Nasal cavity respiratory epithelium epithelial cell of viscerocranial mucosa (primary cell): ENCODE measurements around the gene PLA2G7. TPM values are rescaled to one million over a fixed set of nuclear protein-coding genes. Genes with fewer than 3 reads are reported as not detected.

Experiments used
- total RNA-seq: library from RNA; depleted of rRNA; stranded (reverse); fragments of >200 nt; gene quantifications from 2 replicates; pipeline ENCODE4 v1.2.3, GENCODE V29; 2014

PLA2G7 gene
- total RNA-seq, result under 0.01 and 0.28 TPM in 2 replicates

GRCh38 chr6:46734867-46735719 is at the start of gene PLA2G7:
TSS of gene PLA2G7 (minus strand) at chr6:46735375. CDS start at chr6:46722891, 12,484 bp downstream.

DNA sequence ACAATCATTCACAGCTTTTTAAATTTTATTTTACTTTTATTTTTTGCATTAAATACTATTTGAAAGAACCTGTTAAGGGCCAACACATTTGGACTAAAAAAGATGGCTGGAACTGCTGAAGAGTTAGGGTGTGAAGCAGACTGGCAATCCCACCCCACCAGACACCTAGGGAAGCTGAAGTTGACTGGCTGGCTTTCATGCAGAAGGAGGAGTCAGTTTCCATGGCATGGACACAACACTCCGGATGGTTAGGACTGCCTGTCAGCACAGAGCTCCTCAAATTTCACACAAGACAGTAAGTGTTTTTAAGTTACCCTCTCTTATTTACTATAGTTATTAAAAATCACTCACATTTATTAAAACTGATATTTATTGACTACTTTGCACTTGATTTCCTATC is 11.5 kb upstream of the PLA2G7 start, which contains the start of gene ANKRD66:
TSS of gene ANKRD66 (plus strand) at position 238 of the 400 bp plus-strand sequence. CDS start 5,016 bp downstream, outside the sequence.

DNA sequence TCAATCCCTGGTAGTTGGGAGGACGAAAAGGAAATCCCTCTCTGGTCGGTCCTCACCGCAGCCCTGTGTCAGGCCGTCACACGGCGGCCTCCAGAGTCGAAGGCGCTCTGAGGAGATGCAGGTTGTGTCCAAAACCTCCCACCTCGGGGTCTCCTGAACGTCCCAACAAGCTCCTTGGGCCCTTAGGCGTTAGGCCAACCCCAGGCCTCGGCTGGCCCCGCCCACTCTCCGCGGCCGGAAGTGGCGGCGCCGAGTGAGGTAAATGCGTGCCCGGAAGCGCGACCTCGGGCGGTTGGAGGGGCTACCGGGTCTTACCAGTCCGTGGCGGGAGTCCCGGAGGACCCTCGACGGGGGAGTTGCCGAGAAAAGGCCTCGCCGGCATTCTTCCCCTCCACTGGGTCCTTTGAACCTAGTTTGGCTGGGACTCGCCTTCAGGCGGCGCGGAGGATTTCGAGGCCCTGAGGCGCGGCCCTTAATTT is 47.5 kb downstream of the PLA2G7 start, which contains the start of gene TDRD6:
TSS of gene TDRD6 (plus strand) at position 267 of the 479 bp plus-strand sequence. CDS start 244 bp downstream, outside the sequence.

Other genes starting within 250 kb of the PLA2G7 start
- under 0.01 TPM in 1 of 2 replicates, not detected in the other for gene RCAN2, start 243.9 kb downstream of the PLA2G7 start, total RNA-seq
- 6.5 and 8.2 TPM in 2 replicates for gene CYP39A1, start 82.6 kb downstream of the PLA2G7 start, total RNA-seq
- 5.1 and 11.7 TPM in 2 replicates for gene SLC25A27, start 82.4 kb downstream of the PLA2G7 start, total RNA-seq
- under 0.01 and 0.50 TPM in 2 replicates for gene TDRD6, start 47.5 kb downstream of the PLA2G7 start, total RNA-seq
- gene ANKRD66, start 11.6 kb upstream of the PLA2G7 start, total RNA-seq, result not detected in 2 replicates
- gene MEP1A, start 58.0 kb upstream of the PLA2G7 start, total RNA-seq, result 0.07 TPM in 1 of 2 replicates, not detected in the other
- not detected in 2 replicates for gene ADGRF5, start 186.6 kb upstream of the PLA2G7 start, total RNA-seq